Measurements from ENCODE around the gene LHFPL6.

DNA sequence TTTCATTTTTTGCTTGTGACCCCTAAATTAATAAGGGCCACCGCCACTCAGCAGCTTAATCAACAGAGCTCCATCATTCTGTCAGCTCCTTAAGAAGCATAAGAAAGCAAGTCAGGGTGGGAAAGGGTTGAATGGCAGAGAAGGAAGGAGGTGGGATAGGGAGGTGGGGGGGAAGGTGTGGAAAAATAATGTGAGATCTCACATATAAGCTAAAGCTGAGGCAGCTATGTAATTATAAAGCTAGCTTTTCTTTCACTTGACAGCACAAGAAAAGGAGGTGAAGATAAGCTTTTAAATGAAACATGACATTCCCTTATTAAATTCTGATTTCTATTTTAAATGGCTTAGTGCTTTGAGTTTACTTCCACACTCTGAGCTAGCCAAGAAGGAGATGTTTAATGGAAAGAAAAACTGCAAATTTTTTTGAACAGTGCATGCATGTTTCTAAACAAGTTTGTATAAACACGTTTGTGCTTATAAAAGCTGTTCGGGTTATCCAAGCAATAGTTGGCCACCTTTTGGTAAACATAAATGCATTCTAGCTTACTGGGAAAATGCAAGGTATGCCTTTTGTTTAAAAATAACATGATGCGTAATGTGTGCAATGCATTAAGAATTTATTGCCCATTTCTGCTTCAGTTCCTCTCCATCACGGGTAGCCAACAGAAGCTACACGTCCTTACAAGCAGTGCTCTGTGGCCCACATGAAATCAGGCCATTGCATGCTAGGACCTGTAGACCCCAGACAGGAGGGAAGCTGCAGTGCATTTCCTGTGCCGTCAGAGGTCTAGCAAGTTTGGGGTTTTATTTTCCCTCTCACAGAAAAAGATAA, 96.2 kb downstream of the LHFPL6 start:
- TF ChIP-seq CTCF (IDR thresholded peaks at IDR 0.05; ENCODE audit: insufficient read depth, low read depth, low read length) (no peak), EZH2 (IDR thresholded peaks at IDR 0.05; ENCODE audit: insufficient read depth, low read length) (no peak)

Measured in astrocyte (in vitro differentiated cells and primary cell).